ENCODE data around the gene FOXD1.
"Not testable (repeated sequence)": the region's sequence is repeated elsewhere in the genome, so short reads cannot be mapped to it uniquely, and the experiment has no call there.

The FOXD1 gene

GRCh38 chr5:73415171-73415570 is 33.4 kb downstream of the FOXD1 start:
- no peak for DNase-seq

DNA sequence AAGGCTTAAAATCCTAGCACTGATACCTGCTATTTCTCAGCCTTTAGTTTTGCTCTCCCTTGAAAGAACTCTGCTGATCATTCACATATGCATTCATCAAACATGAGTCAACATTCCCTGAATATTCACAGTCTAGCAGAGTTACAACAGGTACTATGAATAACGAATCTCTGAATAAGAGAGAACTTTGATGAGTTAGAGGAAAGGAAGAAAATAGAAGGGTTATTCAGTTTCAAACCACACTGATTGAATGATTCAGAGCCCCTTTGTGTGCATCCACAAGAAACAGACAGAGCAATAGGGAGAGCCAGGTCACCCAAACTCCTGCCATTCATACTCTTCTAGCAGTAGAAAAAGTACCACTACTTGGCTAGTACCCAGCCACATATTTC is 36.0 kb downstream of the FOXD1 start:
- no peak for DNase-seq

DNA sequence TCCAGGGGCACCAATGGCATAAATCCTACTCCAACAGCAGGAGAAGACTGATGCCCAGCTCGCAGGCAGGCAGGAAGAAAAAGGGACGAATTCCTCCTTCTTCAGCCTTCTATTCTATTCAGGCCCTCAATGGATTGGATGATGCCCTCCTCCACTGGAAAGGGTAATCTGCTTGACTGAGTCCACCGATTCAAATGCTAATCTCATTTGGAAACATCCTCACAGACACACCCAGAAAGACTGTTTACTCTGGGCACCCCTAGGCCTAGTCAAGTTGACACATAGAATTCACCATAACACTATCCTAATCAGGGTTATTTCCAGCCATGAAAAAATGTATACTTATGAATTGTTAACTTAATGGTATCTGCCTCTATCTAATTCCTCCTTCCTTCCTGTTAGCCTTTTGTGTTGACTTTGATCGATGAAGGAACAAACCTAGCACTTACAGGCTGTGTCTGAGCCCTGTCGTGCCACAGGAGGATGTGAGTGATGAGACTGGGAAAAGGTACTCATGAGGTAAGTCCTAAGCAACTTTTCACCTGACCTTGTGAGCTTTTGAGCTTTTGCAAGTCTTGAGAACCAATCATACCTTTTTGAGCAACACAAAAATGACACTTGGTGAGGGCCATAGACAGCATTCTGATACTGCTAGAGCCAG is 36.5 kb downstream of the FOXD1 start:
- DNase-seq: no peak

DNA sequence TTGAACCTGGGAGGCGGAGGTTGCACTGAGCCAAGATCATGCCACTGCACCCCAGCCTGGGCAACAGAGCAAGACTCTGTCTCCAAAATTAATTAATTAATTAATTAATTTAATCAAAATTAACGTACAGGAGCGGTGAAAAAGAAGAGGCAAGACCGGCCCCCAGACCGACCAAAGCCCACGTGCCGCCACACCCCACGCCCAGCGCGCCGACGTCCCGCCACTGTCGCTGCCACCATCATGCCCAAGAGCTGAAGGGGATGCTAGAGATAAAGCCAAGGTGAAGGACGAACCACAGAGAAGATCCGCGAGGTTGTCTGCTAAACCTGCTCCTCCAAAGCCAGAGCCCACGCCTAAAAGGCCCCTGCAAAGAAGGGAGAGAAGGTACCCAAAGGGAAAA is 38.6 kb downstream of the FOXD1 start:
- DNase-seq: not testable (repeated sequence)

- peak; percentile 36 to 61 (median 52) for DNase-seq
These were observed 42.9 kb downstream of the FOXD1 start for GRCh38 chr5:73405691-73406090.

- no peak for DNase-seq
These were observed 48.8 kb downstream of the FOXD1 start for GRCh38 chr5:73399775-73400174.

Data from suppressor macrophage treated with lipopolysaccharide for 1 hour (primary cell).